HCT116 (cell line): ENCODE measurements around the gene RGL3. TPM values are rescaled to one million over a fixed set of nuclear protein-coding genes. Genes with fewer than 3 reads are reported as not detected.

Experiments
- ATAC-seq: fragments of 200-7000 bp; cut with Tn5 transposase; 2 replicates; pipeline ENCODE4 v1.9.1; 2020; ENCODE audit warnings: mild to moderate bottlenecking, moderate library complexity
- BruUV-seq: library from RNA; stranded (reverse); fragments of 400-500 nt; replicated peaks from 2 replicates; lab custom pipeline; 2021; lab: Mats Ljungman, UMichigan
- CTCF ChIA-PET: fragments of 300-600 bp; sonication (Branson Sonifier 250); formaldehyde crosslinking; loops from one replicate; lab custom pipeline; 2021; ENCODE audit warnings: antibody characterized with exemption; lab: Charles Lee
- POLR2A ChIA-PET: fragments of 300-600, 350-600 bp; sonication (Branson Sonifier 250); formaldehyde crosslinking; loops from one replicate; lab custom pipeline; 2021; ENCODE audit warnings: antibody characterized with exemption; lab: Charles Lee
- RAD21 ChIA-PET, 2 experiments: fragments of 300-600 bp; sonication (Branson Sonifier 250); formaldehyde crosslinking; loops; one replicate each; lab custom pipeline; 2023; ENCODE audit warnings: low total read pairs in 2 of 2; ENCODE audit not compliant: uncharacterized antibody in 2 of 2, unreplicated experiment in 2 of 2, low non-redundant PET in 1 of 2; lab: Charles Lee
- DNase-seq: peaks from one replicate; pipeline ENCODE4 v3.0.0-alpha.2; 2010; ENCODE audit warnings: low read depth, low spot score
- H2AFZ ChIP-seq: fragments of 200-600 bp; shearing (Covaris generic), sonication (generic); 2 replicates; pipeline ENCODE4 v1.6.1; 2017; ENCODE audit warnings: low read depth, mixed run types, mixed read lengths, antibody characterized with exemption, low read length; ENCODE audit not compliant: poor library complexity, severe bottlenecking
- H3K27ac ChIP-seq: 2 replicates; pipeline ENCODE4 v1.5.1; 2012; ENCODE audit warnings: low read depth, low read length
- H3K27me3 ChIP-seq: fragments of 200-600 bp; sonication (generic); 2 replicates; pipeline ENCODE4 v1.6.1; 2016; ENCODE audit warnings: mixed run types, low read length, mixed read lengths; ENCODE audit not compliant: insufficient read depth
- H3K36me3 ChIP-seq, 2 experiments: fragments of 200-500 bp in 1 of 2; fragments of 200-600 bp in 1 of 2; sonication (Bioruptor generic) in 1 of 2; sonication (generic) in 1 of 2; 2 replicates each; pipeline versions ENCODE4 v1.5.1 to v1.6.1; 2014 to 2016; ENCODE audit warnings: low read length in 2 of 2, inconsistent platforms in 1 of 2, mixed read lengths in 1 of 2, mixed run types in 1 of 2; ENCODE audit not compliant: insufficient read depth in 2 of 2, control insufficient read depth in 1 of 2
- H3K4me1 ChIP-seq, 2 experiments: fragments of 200-600 bp in 1 of 2; sonication (generic) in 1 of 2; 2 replicates each; pipeline versions ENCODE4 v1.5.1 to v1.6.1; 2012 to 2017; ENCODE audit warnings: low read length in 2 of 2, inconsistent platforms in 1 of 2, mild to moderate bottlenecking in 1 of 2, mixed read lengths in 1 of 2, mixed run types in 1 of 2, moderate library complexity in 1 of 2; ENCODE audit not compliant: insufficient read depth in 2 of 2, control insufficient read depth in 1 of 2
- H3K4me2 ChIP-seq: fragments of 200-600 bp; sonication (generic); 2 replicates; pipeline ENCODE4 v1.6.1; 2017; ENCODE audit warnings: mixed run types, low read length, mixed read lengths
- H3K4me3 ChIP-seq, 2 experiments: fragments of 200-600 bp in 1 of 2; sonication (generic) in 1 of 2; replicated peaks in 1 of 2; 2 replicates each; pipeline ENCODE4 v1.5.1; 2011 to 2016; ENCODE audit warnings: low read length in 2 of 2, control low read depth in 1 of 2, low read depth in 1 of 2, mild to moderate bottlenecking in 1 of 2, mixed read lengths in 1 of 2, mixed run types in 1 of 2
- H3K79me2 ChIP-seq: fragments of 200-600 bp; sonication (generic); 2 replicates; pipeline ENCODE4 v1.6.1; 2017; ENCODE audit warnings: mild to moderate bottlenecking, mixed run types, low read length, moderate library complexity, mixed read lengths; ENCODE audit not compliant: insufficient read depth
- H3K9ac ChIP-seq: fragments of 200-600 bp; sonication (generic); 2 replicates; pipeline ENCODE4 v1.6.1; 2016; ENCODE audit warnings: low read length, mixed read lengths
- H3K9me2 ChIP-seq: fragments of 200-600 bp; sonication (generic), shearing (Covaris generic); 2 replicates; pipeline ENCODE4 v1.6.1; 2017; ENCODE audit warnings: mixed run types, mild to moderate bottlenecking, moderate library complexity; ENCODE audit not compliant: insufficient read depth
- H3K9me3 ChIP-seq, 2 experiments: fragments of 200-500 bp in 1 of 2; fragments of 200-600 bp in 1 of 2; sonication (Bioruptor generic) in 1 of 2; sonication (generic) in 1 of 2; 2 replicates each; pipeline ENCODE4 v1.6.1; 2014 to 2017; ENCODE audit warnings: low read length in 2 of 2, mixed read lengths in 2 of 2, inconsistent platforms in 1 of 2, low read depth in 1 of 2, mild to moderate bottlenecking in 1 of 2, mixed run types in 1 of 2, moderate library complexity in 1 of 2; ENCODE audit not compliant: control insufficient read depth in 1 of 2, insufficient read depth in 1 of 2
- H4K20me1 ChIP-seq: fragments of 200-600 bp; sonication (generic), shearing (Covaris generic); 2 replicates; pipeline ENCODE4 v1.6.1; 2017; ENCODE audit warnings: mixed run types, mild to moderate bottlenecking, moderate library complexity; ENCODE audit not compliant: insufficient read depth
- CBX3 ChIP-seq: IDR thresholded peaks from 2 replicates; pipeline ENCODE4 v1.6.1; 2012; ENCODE audit warnings: low read depth
- CEBPB ChIP-seq: IDR thresholded peaks from 2 replicates; pipeline ENCODE4 v1.6.1; 2012; ENCODE audit warnings: low read depth
- EGR1 ChIP-seq: IDR thresholded peaks from 2 replicates; pipeline ENCODE4 v1.6.1; 2012; ENCODE audit warnings: low read depth
- EZH2phosphoT487 ChIP-seq: fragments of 200-600 bp; IDR thresholded peaks from 2 replicates; pipeline ENCODE4 v1.6.1; 2018; ENCODE audit warnings: antibody characterized with exemption, borderline replicate concordance
- POLR2A ChIP-seq: IDR thresholded peaks from 2 replicates; pipeline ENCODE4 v1.7.0; 2011; ENCODE audit warnings: borderline replicate concordance; ENCODE audit not compliant: insufficient read depth, insufficient read length; ENCODE audit errors: extremely low read depth
- POLR2AphosphoS5 ChIP-seq: IDR thresholded peaks from 2 replicates; pipeline ENCODE4 v1.6.1; 2011; ENCODE audit warnings: mild to moderate bottlenecking, low read depth, low read length, moderate library complexity
- RAD21 ChIP-seq: IDR thresholded peaks from 2 replicates; pipeline ENCODE4 v1.6.1; 2012; ENCODE audit warnings: low read depth, mild to moderate bottlenecking
- REST ChIP-seq: IDR thresholded peaks from 2 replicates; pipeline ENCODE4 v1.6.1; 2012; ENCODE audit warnings: low read depth
- SIN3A ChIP-seq: IDR thresholded peaks from 2 replicates; pipeline ENCODE4 v1.6.1; 2012; ENCODE audit warnings: low read depth
- SP1 ChIP-seq: IDR thresholded peaks from 2 replicates; pipeline ENCODE4 v1.6.1; 2012; ENCODE audit warnings: low read depth
- TCF7L2 ChIP-seq: IDR thresholded peaks from 2 replicates; pipeline ENCODE4 v1.7.0; 2011; ENCODE audit warnings: borderline replicate concordance, inconsistent platforms; ENCODE audit not compliant: insufficient read depth, insufficient read length; ENCODE audit errors: extremely low read depth
- YY1 ChIP-seq: IDR thresholded peaks from 2 replicates; pipeline ENCODE4 v1.6.1; 2011; ENCODE audit warnings: low read length, low read depth, moderate library complexity, mild to moderate bottlenecking; ENCODE audit not compliant: insufficient replicate concordance; ENCODE audit errors: extremely low read depth
- ZBTB33 ChIP-seq: IDR thresholded peaks from 2 replicates; pipeline ENCODE4 v1.6.1; 2011; ENCODE audit warnings: mild to moderate bottlenecking, low read length, moderate library complexity; ENCODE audit not compliant: insufficient replicate concordance; ENCODE audit errors: extremely low read depth
- ZNF274 ChIP-seq: fragments of 200-500 bp; sonication (Bioruptor generic); IDR thresholded peaks from 2 replicates; pipeline ENCODE4 v1.6.1; 2014; ENCODE audit warnings: mild to moderate bottlenecking, low read depth, low read length, inconsistent platforms
- intact Hi-C: fragments of 100-400 bp; cut with micrococcal nuclease; formaldehyde crosslinking; loops from 2 replicates; pipeline ENCODE4 v1.10.0; 2022
- total RNA-seq: library from RNA; stranded (reverse); gene quantifications from one replicate; pipeline ENCODE4 v1.2.1, GENCODE V29; 2021; ENCODE audit not compliant: unreplicated experiment

Gene RGL3
- total RNA-seq, 1 experiment from 2014 or later, result 99.2 TPM

- no peak overlapping the region for H3K9ac ChIP-seq
- ChIA-PET CTCF (interaction anchor here (2.4 kb wide), 1 partner anchor 36 kb away, joined by 8 read pairs; the partner anchor contains the start of gene EPOR), POLR2A (interaction anchor here (2.4 kb wide), 1 partner anchor 34 kb away, joined by 15 read pairs; no protein-coding TSS in a partner anchor), RAD21 (no interaction called here)
- no peaks in the 10 kb centered on the region for H3K36me3 ChIP-seq
- no peak overlapping the region for H2AFZ ChIP-seq
- H3K9me2 ChIP-seq, result no peaks in the 10 kb centered on the region
- peaks cover 25 to 51% of the 10 kb centered on the region in 2 experiments for H3K4me1 ChIP-seq
- ATAC-seq, result no peak
- no peak overlapping the region for H3K4me3 ChIP-seq
- H3K79me2 ChIP-seq, result 0 out of 2 replicates have a peak, but pooled peaks cover 9% of the 10 kb centered on the region
- peaks cover 3 to 10% of the 10 kb centered on the region in 2 experiments; a peak in 2 of 4 replicates for H3K9me3 ChIP-seq
- no peaks in the 10 kb centered on the region for H3K27me3 ChIP-seq
- peak overlapping the region; percentile 67; the same call in 1 of the 2 replicates for H3K27ac ChIP-seq
- no TSS peak for BruUV-seq
- H4K20me1 ChIP-seq, result no peaks in the 10 kb centered on the region
- intact Hi-C loops, result no loop called here
- no peak for DNase-seq
- peak overlapping the region; percentile 94 for H3K4me2 ChIP-seq
- TF ChIP-seq YY1, result no peak
- no peak for TF ChIP-seq SP1
- no peak for TF ChIP-seq ZNF274
- no peak for TF ChIP-seq POLR2A
- TF ChIP-seq EZH2phosphoT487, result no peak
- TF ChIP-seq RAD21, result no peak
- TF ChIP-seq POLR2AphosphoS5, result no peak
- no peak for TF ChIP-seq CBX3
- no peak for TF ChIP-seq CEBPB
- TF ChIP-seq TCF7L2, result no peak
- TF ChIP-seq SIN3A, result no peak
- TF ChIP-seq EGR1, result no peak
- TF ChIP-seq ZBTB33, result no peak
- TF ChIP-seq REST, result no peak
- TF ChIP-seq, all 23 proteins: peak for 0
Observed at GRCh38 chr19:11347546-11348039, 71.5 kb downstream of the RGL3 start.
